Astrocyte (in vitro differentiated cells and primary cell): ENCODE measurements around the gene NELFA. TPM values are rescaled to one million over a fixed set of nuclear protein-coding genes. Genes with fewer than 3 reads are reported as not detected.

Source experiments
- DNase-seq: peaks from one replicate; pipeline ENCODE4 v3.0.0-alpha.2; 2010; ENCODE audit warnings: low read depth
- FAIRE-seq: peaks from 2 replicates; lab custom pipeline; 2011; peaks lifted over from hg19 to GRCh38; lab: Jason Lieb, UNC
- H2AFZ ChIP-seq: 2 replicates; pipeline ENCODE4 v1.6.0; 2012; ENCODE audit warnings: low read depth, low read length, inconsistent platforms
- H3K27ac ChIP-seq: 2 replicates; pipeline ENCODE4 v1.5.1; 2011; ENCODE audit warnings: low read depth, low read length, inconsistent platforms
- H3K27me3 ChIP-seq: 2 replicates; pipeline ENCODE4 v1.6.0; 2011; ENCODE audit warnings: low read length, inconsistent platforms; ENCODE audit not compliant: insufficient read depth
- H3K36me3 ChIP-seq: 2 replicates; pipeline ENCODE4 v1.5.1; 2011; ENCODE audit warnings: low read length, inconsistent platforms; ENCODE audit not compliant: insufficient read depth
- H3K4me1 ChIP-seq: 2 replicates; pipeline ENCODE4 v1.5.1; 2011; ENCODE audit warnings: low read length, inconsistent platforms; ENCODE audit not compliant: insufficient read depth
- H3K4me2 ChIP-seq: 2 replicates; pipeline ENCODE4 v1.6.0; 2012; ENCODE audit warnings: low read length, inconsistent platforms
- H3K4me3 ChIP-seq: 2 replicates; pipeline ENCODE4 v1.5.1; 2011; ENCODE audit warnings: low read depth, mild to moderate bottlenecking, low read length, inconsistent platforms; ENCODE audit not compliant: insufficient read depth
- H3K79me2 ChIP-seq: 2 replicates; pipeline ENCODE4 v1.6.0; 2012; ENCODE audit warnings: mild to moderate bottlenecking, low read length, inconsistent platforms; ENCODE audit not compliant: insufficient read depth
- H3K9ac ChIP-seq: 2 replicates; pipeline ENCODE4 v1.6.0; 2012; ENCODE audit warnings: mild to moderate bottlenecking, low read length, inconsistent platforms
- H3K9me3 ChIP-seq: 2 replicates; pipeline ENCODE4 v1.5.1; 2012; ENCODE audit warnings: low read depth, mild to moderate bottlenecking, low read length, inconsistent platforms; ENCODE audit not compliant: insufficient read depth
- H4K20me1 ChIP-seq: 2 replicates; pipeline ENCODE4 v1.6.0; 2012; ENCODE audit warnings: low read length, inconsistent platforms; ENCODE audit not compliant: insufficient read depth
- H3K27ac Mint-ChIP-seq: one replicate; pipeline ENCODE4 v1.8.0; 2021; ENCODE audit warnings: mild to moderate bottlenecking, mixed read lengths; ENCODE audit not compliant: unreplicated experiment
- H3K27me3 Mint-ChIP-seq: one replicate; pipeline ENCODE4 v1.8.0; 2021; ENCODE audit warnings: low read depth, mixed read lengths; ENCODE audit not compliant: unreplicated experiment
- H3K36me3 Mint-ChIP-seq: one replicate; pipeline ENCODE4 v1.8.0; 2021; ENCODE audit warnings: low read depth, mixed read lengths; ENCODE audit not compliant: unreplicated experiment
- H3K4me1 Mint-ChIP-seq: one replicate; pipeline ENCODE4 v1.8.0; 2021; ENCODE audit warnings: low read depth, mixed read lengths; ENCODE audit not compliant: unreplicated experiment
- H3K4me3 Mint-ChIP-seq: one replicate; pipeline ENCODE4 v1.8.0; 2021; ENCODE audit warnings: mild to moderate bottlenecking, moderate library complexity, mixed read lengths; ENCODE audit not compliant: unreplicated experiment
- H3K9me3 Mint-ChIP-seq: one replicate; pipeline ENCODE4 v1.8.0; 2021; ENCODE audit warnings: mild to moderate bottlenecking, mixed read lengths; ENCODE audit not compliant: unreplicated experiment
- CTCF ChIP-seq: IDR thresholded peaks from 2 replicates; pipeline ENCODE4 v1.5.1; 2011; ENCODE audit warnings: low read depth, mild to moderate bottlenecking, inconsistent platforms, low read length, moderate library complexity; ENCODE audit not compliant: insufficient read depth
- EZH2 ChIP-seq: IDR thresholded peaks from 2 replicates; pipeline ENCODE4 v1.6.1; 2012; ENCODE audit warnings: mild to moderate bottlenecking, low read length, inconsistent platforms; ENCODE audit not compliant: insufficient read depth
- total RNA-seq: library from RNA; stranded (reverse); gene quantifications from 2 replicates; pipeline ENCODE4 v1.2.1, GENCODE V29; 2021

The NELFA gene
- total RNA-seq, 1 donor from 2014 or later, result 24.5 TPM

- H3K9me3 ChIP-seq, result no peaks in the 10 kb centered on the region
- H3K9ac ChIP-seq, result no peak overlapping the region
- peaks cover 11% of the 10 kb centered on the region for H3K4me1 ChIP-seq
- no peak overlapping the region for H3K27ac Mint-ChIP-seq
- no peaks in the 10 kb centered on the region for H3K27me3 Mint-ChIP-seq
- DNase-seq (no peak), FAIRE-seq (no peak)
- H3K27ac ChIP-seq, result no peak overlapping the region
- H3K36me3 Mint-ChIP-seq, result peaks cover 12% of the 10 kb centered on the region
- no peak overlapping the region for H3K4me2 ChIP-seq
- no peak for TF ChIP-seq EZH2
- TF ChIP-seq CTCF, result no peak
- no peak overlapping the region for H2AFZ ChIP-seq
- peaks cover 32% of the 10 kb centered on the region for H3K36me3 ChIP-seq
- H4K20me1 ChIP-seq, result peaks cover 6% of the 10 kb centered on the region
- H3K27me3 ChIP-seq, result no peaks in the 10 kb centered on the region
- H3K9me3 Mint-ChIP-seq, result peaks cover 5% of the 10 kb centered on the region
- no peak overlapping the region for H3K4me3 Mint-ChIP-seq
- no peak overlapping the region for H3K4me3 ChIP-seq
- peaks cover 7% of the 10 kb centered on the region for H3K4me1 Mint-ChIP-seq
- peaks cover 5% of the 10 kb centered on the region for H3K79me2 ChIP-seq
Measured at GRCh38 chr4:1964443-1964842, 44.3 kb downstream of the NELFA start.

- FAIRE-seq (no peak), DNase-seq (no peak)
- H3K27ac Mint-ChIP-seq, result no peak overlapping the region
- Histone ChIP-seq H3K4me1 (peaks cover 11% of the 10 kb centered on the region), H3K9ac (no peak overlapping the region), H2AFZ (no peak overlapping the region), H3K4me2 (no peak overlapping the region), H3K36me3 (peaks cover 35% of the 10 kb centered on the region), H3K79me2 (peaks cover 7% of the 10 kb centered on the region), H4K20me1 (peaks cover 13% of the 10 kb centered on the region), H3K27me3 (no peaks in the 10 kb centered on the region), H3K4me3 (no peak overlapping the region), H3K27ac (no peak overlapping the region), H3K9me3 (no peaks in the 10 kb centered on the region)
- H3K9me3 Mint-ChIP-seq, result peaks cover 5% of the 10 kb centered on the region
- peaks cover 12% of the 10 kb centered on the region for H3K4me1 Mint-ChIP-seq
- no peaks in the 10 kb centered on the region for H3K27me3 Mint-ChIP-seq
- no peak for TF ChIP-seq CTCF
- no peak for TF ChIP-seq EZH2
- H3K36me3 Mint-ChIP-seq, result peaks cover 14% of the 10 kb centered on the region
- no peak overlapping the region for H3K4me3 Mint-ChIP-seq
Measured at GRCh38 chr4:1962980-1963379, 45.8 kb downstream of the NELFA start.

DNA sequence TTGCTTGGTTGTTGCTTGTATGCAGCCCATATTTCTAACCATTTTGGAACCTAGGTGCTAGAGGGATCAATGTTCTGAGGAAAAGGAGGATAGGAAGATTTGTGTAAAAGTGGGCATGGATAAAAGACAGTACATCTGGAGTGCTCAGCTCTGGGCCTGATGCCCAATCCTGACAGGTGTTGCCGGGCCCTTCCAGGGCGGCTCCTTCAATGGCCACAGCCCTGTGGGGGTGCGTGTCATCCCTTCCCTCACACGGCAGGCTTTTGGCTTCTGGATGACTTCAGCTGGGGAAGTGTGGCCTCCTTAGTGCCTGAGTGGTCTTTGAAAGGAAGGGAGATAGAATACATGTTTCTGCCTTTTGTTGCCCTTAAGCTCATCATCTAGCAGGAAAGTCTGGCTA, 47.2 kb downstream of the NELFA start:
- H3K27ac ChIP-seq, result no peak overlapping the region
- Mint-ChIP-seq H3K4me3 (no peak overlapping the region), H3K27ac (no peak overlapping the region), H3K27me3 (no peaks in the 10 kb centered on the region), H3K4me1 (peaks cover 12% of the 10 kb centered on the region), H3K36me3 (peaks cover 14% of the 10 kb centered on the region), H3K9me3 (peaks cover 5% of the 10 kb centered on the region)
- no peak overlapping the region for H3K4me3 ChIP-seq
- TF ChIP-seq EZH2, result no peak
- TF ChIP-seq CTCF, result no peak
- H3K9me3 ChIP-seq, result no peaks in the 10 kb centered on the region
- H3K4me2 ChIP-seq, result no peak overlapping the region
- FAIRE-seq (no peak), DNase-seq (no peak)
- no peak overlapping the region for H3K9ac ChIP-seq
- no peak overlapping the region for H2AFZ ChIP-seq
- no peaks in the 10 kb centered on the region for H3K27me3 ChIP-seq
- peaks cover 11% of the 10 kb centered on the region for H3K4me1 ChIP-seq
- peaks cover 35% of the 10 kb centered on the region for H3K36me3 ChIP-seq
- H4K20me1 ChIP-seq, result peaks cover 15% of the 10 kb centered on the region
- peaks cover 10% of the 10 kb centered on the region for H3K79me2 ChIP-seq
